NCI-H1048 (cell line): ENCODE results near the gene ARRDC3.

Source experiments
- DNase-seq: peaks from one replicate; lab custom pipeline; 2025; lab: John Stamatoyannopoulos, UW

The ARRDC3 gene

GRCh38 chr5:91384671-91385430, 1.7 kb upstream of the ARRDC3 start:
- DNase-seq, result peak; percentile 86

GRCh38 chr5:91383956-91384300, 811 bp upstream of the ARRDC3 start:
- DNase-seq, result no peak

GRCh38 chr5:91382530-91383026, 539 bp downstream of the ARRDC3 start:
- DNase-seq, result no peak

- peak; percentile 38 for DNase-seq
Observed at GRCh38 chr5:91381774-91382359, 1.2 kb downstream of the ARRDC3 start.

- DNase-seq, result no peak
Observed at GRCh38 chr5:91381239-91381773, 1.8 kb downstream of the ARRDC3 start.

- DNase-seq, result peak; percentile 90
Observed at GRCh38 chr5:91380491-91381238, 2.5 kb downstream of the ARRDC3 start.

GRCh38 chr5:91379914-91380490, 3.1 kb downstream of the ARRDC3 start:
- DNase-seq, result peak; percentile 90

GRCh38 chr5:91379246-91379913, 3.7 kb downstream of the ARRDC3 start:
- DNase-seq, result no peak

GRCh38 chr5:91378752-91379211, 4.3 kb downstream of the ARRDC3 start:
- DNase-seq, result no peak

- no peak for DNase-seq
Observed at GRCh38 chr5:91374893-91375520, 8.1 kb downstream of the ARRDC3 start.

GRCh38 chr5:91373600-91373999, 9.5 kb downstream of the ARRDC3 start:
- no peak for DNase-seq

- no peak for DNase-seq
Observed at GRCh38 chr5:91373006-91373405, 10.1 kb downstream of the ARRDC3 start.

GRCh38 chr5:91369480-91369879, 13.6 kb downstream of the ARRDC3 start:
- no peak for DNase-seq

GRCh38 chr5:91367908-91368648, 15.0 kb downstream of the ARRDC3 start:
- DNase-seq, result no peak

- no peak for DNase-seq
Observed at GRCh38 chr5:91367344-91367743, 15.8 kb downstream of the ARRDC3 start.

- no peak for DNase-seq
Observed at GRCh38 chr5:91366551-91366950, 16.6 kb downstream of the ARRDC3 start.

GRCh38 chr5:91365498-91365897, 17.6 kb downstream of the ARRDC3 start:
- no peak for DNase-seq

- no peak for DNase-seq
Observed at GRCh38 chr5:91362935-91363334, 20.2 kb downstream of the ARRDC3 start.

GRCh38 chr5:91361790-91362189, 21.3 kb downstream of the ARRDC3 start:
- DNase-seq, result no peak

GRCh38 chr5:91361055-91361701, 21.9 kb downstream of the ARRDC3 start:
- DNase-seq, result no peak
